ENCODE data around the gene APOC1. TPM values are rescaled to one million over a fixed set of nuclear protein-coding genes. Genes with fewer than 3 reads are reported as not detected.
"Not testable (repeated sequence)": the region's sequence is repeated elsewhere in the genome, so short reads cannot be mapped to it uniquely, and the experiment has no call there.

APOC1 gene
- polyA plus RNA-seq, 4 donors: 3.1 to 65.1 (median 13.4) TPM

- Histone ChIP-seq H3K4me3 (ENCODE audit: low read depth in 1 of 3, low read length in 3 of 3) (peak overlapping the region in 1 of 3 donors; percentile 64), H3K4me1 (ENCODE audit: control insufficient read depth in 3 of 3, insufficient read depth in 2 of 3, low read depth in 1 of 3, low read length in 2 of 3) (peaks cover 2 to 13% (median 3%) of the 10 kb centered on the region in 3 donors), H3K27ac (ENCODE audit: low read depth in 1 of 3, low read length in 2 of 3) (peak overlapping the region in 1 of 3 donors; percentile 11)
- peak; percentile 10 to 28 for DNase-seq
- not testable (repeated sequence) for H3K27me3 ChIP-seq (ENCODE audit: control insufficient read depth in 3 of 3, insufficient read depth in 3 of 3, low read length in 3 of 3); H3K36me3 ChIP-seq (ENCODE audit: control insufficient read depth in 3 of 3, insufficient read depth in 2 of 3, low read depth in 1 of 3, low read length in 3 of 3); FAIRE-seq; H3K9me3 ChIP-seq (ENCODE audit: control insufficient read depth in 2 of 2, insufficient read depth in 1 of 2, low read depth in 1 of 2, low read length in 1 of 2)
- 24 to 48% (median 37%) methylated on average over 23 of the region's 23 CpGs for whole genome bisulfite sequencing, 3 donors
These were observed 636 bp upstream of the APOC1 start for GRCh38 chr19:44913512-44914432.

- Histone ChIP-seq H3K4me3 (ENCODE audit: low read depth in 1 of 3, low read length in 3 of 3) (no peak overlapping the region), H3K4me1 (ENCODE audit: control insufficient read depth in 3 of 3, insufficient read depth in 2 of 3, low read depth in 1 of 3, low read length in 2 of 3) (no peaks in the 10 kb centered on the region), H3K9me3 (ENCODE audit: control insufficient read depth in 2 of 2, insufficient read depth in 1 of 2, low read depth in 1 of 2, low read length in 1 of 2) (no peaks in the 10 kb centered on the region), H3K27me3 (ENCODE audit: control insufficient read depth in 3 of 3, insufficient read depth in 3 of 3, low read length in 3 of 3) (no peaks in the 10 kb centered on the region), H3K27ac (ENCODE audit: low read depth in 1 of 3, low read length in 2 of 3) (peak overlapping the region in 1 of 3 donors; percentile 22), H3K36me3 (ENCODE audit: control insufficient read depth in 3 of 3, insufficient read depth in 2 of 3, low read depth in 1 of 3, low read length in 3 of 3) (no peaks in the 10 kb centered on the region)
- DNase-seq (no peak), FAIRE-seq (no peak)
- 63 to 69% (median 63%) methylated on average over 8 of the region's 8 CpGs for WGBS, 3 donors
These were observed 9.9 kb downstream of the APOC1 start for GRCh38 chr19:44924243-44924725.

- WGBS, 3 donors: 45 to 62% (median 59%) methylated on average over 8 of the region's 8 CpGs
- H3K36me3 ChIP-seq (ENCODE audit: control insufficient read depth in 3 of 3, insufficient read depth in 2 of 3, low read depth in 1 of 3, low read length in 3 of 3): no peaks in the 10 kb centered on the region
- H3K27ac ChIP-seq (ENCODE audit: low read depth in 1 of 3, low read length in 2 of 3): peak overlapping the region in 1 of 3 donors; percentile 60
- H3K4me3 ChIP-seq (ENCODE audit: low read depth in 1 of 3, low read length in 3 of 3): no peak overlapping the region
- H3K27me3 ChIP-seq (ENCODE audit: control insufficient read depth in 3 of 3, insufficient read depth in 3 of 3, low read length in 3 of 3): no peaks in the 10 kb centered on the region
- DNase-seq (no peak), FAIRE-seq (no peak)
- no peaks in the 10 kb centered on the region for H3K4me1 ChIP-seq (ENCODE audit: control insufficient read depth in 3 of 3, insufficient read depth in 2 of 3, low read depth in 1 of 3, low read length in 2 of 3)
- no peaks in the 10 kb centered on the region for H3K9me3 ChIP-seq (ENCODE audit: control insufficient read depth in 2 of 2, insufficient read depth in 1 of 2, low read depth in 1 of 2, low read length in 1 of 2)
These were observed 10.9 kb downstream of the APOC1 start for GRCh38 chr19:44925114-44925891.

GRCh38 chr19:44926245-44927077 is 12.1 kb downstream of the APOC1 start:
- not testable (repeated sequence) for DNase-seq, FAIRE-seq

GRCh38 chr19:44927746-44928145 is 13.3 kb downstream of the APOC1 start:
- no peaks in the 10 kb centered on the region for H3K4me1 ChIP-seq (ENCODE audit: control insufficient read depth in 3 of 3, insufficient read depth in 2 of 3, low read depth in 1 of 3, low read length in 2 of 3)
- DNase-seq (no peak), FAIRE-seq (no peak)
- H3K27ac ChIP-seq (ENCODE audit: low read depth in 1 of 3, low read length in 2 of 3): peak overlapping the region in 1 of 3 donors; percentile 76
- no peaks in the 10 kb centered on the region for H3K9me3 ChIP-seq (ENCODE audit: control insufficient read depth in 2 of 2, insufficient read depth in 1 of 2, low read depth in 1 of 2, low read length in 1 of 2)
- H3K4me3 ChIP-seq (ENCODE audit: low read depth in 1 of 3, low read length in 3 of 3): no peak overlapping the region
- no peaks in the 10 kb centered on the region for H3K27me3 ChIP-seq (ENCODE audit: control insufficient read depth in 3 of 3, insufficient read depth in 3 of 3, low read length in 3 of 3)
- no peaks in the 10 kb centered on the region for H3K36me3 ChIP-seq (ENCODE audit: control insufficient read depth in 3 of 3, insufficient read depth in 2 of 3, low read depth in 1 of 3, low read length in 3 of 3)
- 44 to 46% (median 45%) methylated on average over 5 of the region's 5 CpGs for WGBS, 3 donors

More at GRCh38 chr19:44926245-44927077, 12.1 kb downstream of the APOC1 start:
- not testable (repeated sequence) for H3K36me3 ChIP-seq (ENCODE audit: control insufficient read depth in 3 of 3, insufficient read depth in 2 of 3, low read depth in 1 of 3, low read length in 3 of 3); H3K4me3 ChIP-seq (ENCODE audit: low read depth in 1 of 3, low read length in 3 of 3); H3K9me3 ChIP-seq (ENCODE audit: control insufficient read depth in 2 of 2, insufficient read depth in 1 of 2, low read depth in 1 of 2, low read length in 1 of 2); H3K4me1 ChIP-seq (ENCODE audit: control insufficient read depth in 3 of 3, insufficient read depth in 2 of 3, low read depth in 1 of 3, low read length in 2 of 3); H3K27me3 ChIP-seq (ENCODE audit: control insufficient read depth in 3 of 3, insufficient read depth in 3 of 3, low read length in 3 of 3); H3K27ac ChIP-seq (ENCODE audit: low read depth in 1 of 3, low read length in 2 of 3)
- 46 to 47% (median 47%) methylated on average over 12 to 19 of the region's 19 CpGs for WGBS, 3 donors

- WGBS, 3 donors: 33 to 66% (median 43%) methylated on average over 7 of the region's 7 CpGs
- Histone ChIP-seq H3K27ac (ENCODE audit: low read depth in 1 of 3, low read length in 2 of 3) (no peak overlapping the region), H3K4me3 (ENCODE audit: low read depth in 1 of 3, low read length in 3 of 3) (no peak overlapping the region), H3K4me1 (ENCODE audit: control insufficient read depth in 3 of 3, insufficient read depth in 2 of 3, low read depth in 1 of 3, low read length in 2 of 3) (no peaks in the 10 kb centered on the region), H3K9me3 (ENCODE audit: control insufficient read depth in 2 of 2, insufficient read depth in 1 of 2, low read depth in 1 of 2, low read length in 1 of 2) (no peaks in the 10 kb centered on the region), H3K27me3 (ENCODE audit: control insufficient read depth in 3 of 3, insufficient read depth in 3 of 3, low read length in 3 of 3) (no peaks in the 10 kb centered on the region), H3K36me3 (ENCODE audit: control insufficient read depth in 3 of 3, insufficient read depth in 2 of 3, low read depth in 1 of 3, low read length in 3 of 3) (no peaks in the 10 kb centered on the region)
- DNase-seq (no peak), FAIRE-seq (no peak)
These were observed 15.7 kb downstream of the APOC1 start for GRCh38 chr19:44930088-44930487.

- no peaks in the 10 kb centered on the region for H3K4me1 ChIP-seq (ENCODE audit: control insufficient read depth in 3 of 3, insufficient read depth in 2 of 3, low read depth in 1 of 3, low read length in 2 of 3)
- H3K4me3 ChIP-seq (ENCODE audit: low read depth in 1 of 3, low read length in 3 of 3): no peak overlapping the region
- no peaks in the 10 kb centered on the region for H3K9me3 ChIP-seq (ENCODE audit: control insufficient read depth in 2 of 2, insufficient read depth in 1 of 2, low read depth in 1 of 2, low read length in 1 of 2)
- FAIRE-seq: no peak
- no peak for DNase-seq
- no peaks in the 10 kb centered on the region for H3K27me3 ChIP-seq (ENCODE audit: control insufficient read depth in 3 of 3, insufficient read depth in 3 of 3, low read length in 3 of 3)
- WGBS, 3 donors: 81 to 88% (median 86%) methylated on average over 4 of the region's 4 CpGs
- no peaks in the 10 kb centered on the region for H3K36me3 ChIP-seq (ENCODE audit: control insufficient read depth in 3 of 3, insufficient read depth in 2 of 3, low read depth in 1 of 3, low read length in 3 of 3)
- no peak overlapping the region for H3K27ac ChIP-seq (ENCODE audit: low read depth in 1 of 3, low read length in 2 of 3)
These were observed 17.1 kb downstream of the APOC1 start for GRCh38 chr19:44931541-44931940.

GRCh38 chr19:44939668-44940067 is 25.3 kb downstream of the APOC1 start:
- WGBS, 3 donors: 74 to 85% (median 81%) methylated on average over 5 of the region's 5 CpGs
- DNase-seq: no peak
- H3K27ac ChIP-seq (ENCODE audit: low read depth in 1 of 3, low read length in 2 of 3): no peak overlapping the region
- H3K4me1 ChIP-seq (ENCODE audit: control insufficient read depth in 3 of 3, insufficient read depth in 2 of 3, low read depth in 1 of 3, low read length in 2 of 3): no peaks in the 10 kb centered on the region
- no peak for FAIRE-seq
- no peaks in the 10 kb centered on the region for H3K27me3 ChIP-seq (ENCODE audit: control insufficient read depth in 3 of 3, insufficient read depth in 3 of 3, low read length in 3 of 3)
- no peaks in the 10 kb centered on the region for H3K36me3 ChIP-seq (ENCODE audit: control insufficient read depth in 3 of 3, insufficient read depth in 2 of 3, low read depth in 1 of 3, low read length in 3 of 3)
- H3K4me3 ChIP-seq (ENCODE audit: low read depth in 1 of 3, low read length in 3 of 3): no peak overlapping the region
- no peaks in the 10 kb centered on the region for H3K9me3 ChIP-seq (ENCODE audit: control insufficient read depth in 2 of 2, insufficient read depth in 1 of 2, low read depth in 1 of 2, low read length in 1 of 2)
